Stimulated activated CD8-positive, alpha-beta memory T cell treated with anti-CD3 and anti-CD28 coated beads, Interleukin-12 subunit alpha, Interleukin-12 subunit beta, amount 100 ng/mL, for 24 hours (primary cell): ENCODE measurements around the gene SYNGR3.
"Not testable (repeated sequence)": the region's sequence is repeated elsewhere in the genome, so short reads cannot be mapped to it uniquely, and the experiment has no call there.

ENCODE experiments used
- DNase-seq: peaks from one replicate; pipeline ENCODE4 v3.0.0-alpha.2; 2020; ENCODE audit errors: extremely low read depth

Gene SYNGR3

GRCh38 chr16:2008009-2008526 lies 18.3 kb downstream of the SYNGR3 start:
- no peak for DNase-seq

DNA sequence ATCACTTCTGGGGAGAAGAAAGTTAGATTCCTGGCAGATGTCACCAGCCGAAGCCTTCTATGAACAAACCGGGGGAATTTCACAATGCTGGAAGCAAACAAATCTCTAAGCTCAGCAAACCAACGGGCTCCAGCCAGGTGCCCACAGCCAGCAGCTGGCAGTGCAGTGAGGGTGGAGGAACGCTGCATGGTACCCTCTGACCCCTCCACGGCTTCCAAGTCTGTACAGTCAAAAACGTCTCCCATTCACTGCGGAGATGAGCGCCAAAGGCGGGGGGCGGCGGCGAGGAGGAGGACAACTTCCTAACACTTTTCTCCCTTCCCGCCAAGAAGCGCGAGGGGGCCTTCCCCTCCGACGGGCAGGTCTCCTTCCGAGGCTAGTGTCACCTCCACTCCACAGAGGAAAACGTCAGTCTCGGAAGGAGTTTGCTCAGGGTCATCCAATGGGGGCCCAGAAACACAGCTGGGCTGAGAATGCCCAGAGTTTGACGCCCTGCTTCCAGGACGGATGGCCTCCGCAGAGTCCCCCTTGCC lies 18.9 kb downstream of the SYNGR3 start:
- no peak for DNase-seq

DNA sequence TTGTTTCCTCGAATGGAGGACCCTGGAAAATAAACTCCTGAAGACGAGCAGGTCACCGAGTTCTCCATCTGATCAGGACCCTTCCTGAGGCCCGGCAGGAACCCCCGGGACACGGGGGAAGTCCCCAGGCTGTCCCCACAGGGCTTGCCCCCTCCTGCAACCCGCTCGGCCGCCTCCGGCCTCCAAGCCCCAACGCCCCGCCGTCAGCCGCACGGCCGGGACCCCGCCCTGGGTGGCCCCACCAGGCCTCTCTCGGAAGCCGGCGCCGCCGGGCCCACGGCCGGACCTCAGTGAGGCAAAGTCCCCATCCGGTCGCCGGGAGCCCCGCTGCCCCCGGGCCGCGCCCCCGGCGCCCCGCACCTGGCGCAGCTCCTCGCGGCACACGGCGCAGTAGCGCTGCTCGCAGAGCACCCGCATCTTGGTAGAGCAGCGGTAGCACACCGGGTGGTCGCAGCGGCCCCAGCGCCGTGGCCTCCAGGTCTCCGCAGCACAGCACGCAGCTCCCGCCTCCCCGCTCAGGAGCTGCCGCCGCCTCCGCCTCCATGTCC lies 19.5 kb downstream of the SYNGR3 start:
- DNase-seq: no peak

DNA sequence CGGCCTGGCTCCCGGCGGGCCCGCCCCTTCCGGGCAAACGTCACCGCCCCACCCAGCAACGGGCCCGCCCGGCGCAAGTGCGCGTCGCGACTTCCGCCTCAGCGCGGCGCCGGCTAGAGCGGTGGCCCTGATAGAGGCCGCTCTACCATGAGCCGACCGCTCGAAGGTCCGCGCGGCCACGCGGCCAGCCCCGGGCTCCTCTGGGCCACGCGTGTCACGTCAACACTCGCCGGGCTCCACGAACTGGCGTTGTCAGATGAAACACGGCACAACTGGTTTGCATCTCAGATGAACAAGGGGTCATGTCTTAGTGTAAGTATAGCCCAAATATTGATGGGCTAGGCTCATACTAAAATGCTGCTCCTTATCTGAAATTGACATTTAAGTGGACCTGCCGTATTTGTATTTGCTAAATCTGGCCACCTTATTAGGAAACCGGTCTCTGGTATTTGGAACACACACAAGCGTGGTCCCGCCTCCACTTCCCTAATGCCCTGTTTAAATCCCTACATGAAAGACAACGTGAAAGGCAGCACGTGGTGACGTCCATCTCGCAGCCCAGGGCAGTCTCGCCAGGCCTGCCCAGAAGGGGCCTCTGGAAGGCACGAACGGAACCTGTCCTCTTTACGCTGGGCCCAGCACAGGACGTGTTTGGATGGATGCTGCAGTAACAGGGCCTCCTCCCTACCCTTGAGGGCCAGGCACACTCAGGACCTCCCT lies 20.2 kb downstream of the SYNGR3 start, which contains the start of gene ZNF598:
Gene ZNF598 (minus strand): TSS at position 31 of the 720 bp plus-strand sequence.
- DNase-seq: peak; percentile 60

GRCh38 chr16:2011726-2012125 lies 22.0 kb downstream of the SYNGR3 start:
- DNase-seq: not testable (repeated sequence)

- DNase-seq: no peak
Observed at GRCh38 chr16:2013527-2013926, 23.8 kb downstream of the SYNGR3 start.

DNA sequence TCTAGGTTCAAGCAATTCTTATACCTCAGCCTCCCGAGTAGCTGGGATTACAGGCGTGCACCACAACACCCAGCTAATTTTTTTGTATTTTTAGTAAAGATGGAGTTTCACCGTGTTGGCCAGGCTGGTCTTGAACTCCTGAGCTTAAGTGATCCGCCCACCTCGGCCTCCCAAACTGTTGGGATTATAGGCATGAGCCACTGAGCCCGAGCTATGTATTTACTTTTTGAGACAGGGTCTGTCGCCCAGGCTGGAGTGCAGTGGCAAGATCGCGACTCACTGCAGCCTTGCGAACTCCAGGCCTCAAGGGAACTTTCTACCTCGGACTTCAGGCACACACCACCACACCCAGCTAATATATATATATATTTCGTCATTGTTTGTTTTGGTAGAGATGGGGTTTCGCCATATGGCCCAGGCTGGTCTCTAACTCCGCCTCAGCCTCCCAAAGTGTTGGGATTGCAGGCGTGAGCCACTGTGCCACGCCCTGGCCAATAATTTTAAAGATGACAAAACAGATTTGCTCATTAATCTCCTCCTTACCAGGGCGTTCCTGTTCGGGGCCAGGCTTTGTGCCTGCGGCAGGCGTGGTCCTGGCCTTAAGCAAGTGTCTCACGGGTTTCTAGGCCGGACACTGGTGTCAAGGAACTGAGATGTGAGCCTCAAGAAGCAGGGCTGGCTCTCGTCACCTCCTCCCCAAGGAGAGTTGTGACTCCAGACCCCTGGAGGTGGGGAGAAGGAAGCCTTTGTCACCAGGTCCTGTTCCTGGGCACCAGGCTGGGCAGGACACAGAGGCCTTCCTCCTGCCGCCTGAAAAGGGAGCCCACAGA lies 25.6 kb downstream of the SYNGR3 start:
- no peak for DNase-seq

DNA sequence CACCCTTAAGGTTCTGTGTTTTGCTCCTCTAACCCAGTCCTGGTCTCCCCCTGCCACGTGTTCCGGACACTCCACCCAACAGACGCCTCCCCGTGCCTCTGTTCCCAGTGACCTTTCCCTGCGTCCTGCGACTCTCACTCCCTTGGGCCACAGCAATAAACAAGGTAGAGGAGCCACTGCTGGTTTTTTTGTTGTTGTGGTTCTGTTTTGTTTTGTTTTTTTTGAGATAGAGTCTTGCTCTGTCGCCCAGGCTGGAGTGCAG lies 26.1 kb downstream of the SYNGR3 start:
- DNase-seq: no peak

DNA sequence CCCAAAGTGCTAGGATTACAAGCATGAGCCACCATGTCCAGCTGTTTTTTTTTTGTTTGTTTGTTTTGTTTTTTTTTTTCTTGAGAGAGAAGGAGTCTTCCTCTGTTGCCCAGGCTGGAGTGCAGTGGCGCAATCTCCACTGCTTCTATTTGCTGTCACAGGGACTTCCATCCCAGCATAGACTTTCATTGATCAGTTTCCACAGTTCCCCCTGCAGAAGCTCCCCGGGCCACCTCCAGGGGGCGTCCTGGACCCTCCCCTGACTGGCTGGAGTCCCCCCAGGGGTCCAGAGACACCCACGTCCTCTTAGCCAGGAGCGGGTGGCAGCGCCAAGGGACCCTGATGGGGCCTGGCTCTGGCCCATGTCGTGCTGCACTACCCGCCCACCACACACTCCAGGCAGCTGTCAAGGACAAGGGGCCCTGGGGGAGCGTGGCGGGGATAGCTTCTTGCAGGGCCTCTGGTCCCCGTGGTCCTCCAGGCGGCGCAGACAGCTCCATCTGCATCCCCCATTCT lies 26.7 kb downstream of the SYNGR3 start:
- DNase-seq: no peak

DNA sequence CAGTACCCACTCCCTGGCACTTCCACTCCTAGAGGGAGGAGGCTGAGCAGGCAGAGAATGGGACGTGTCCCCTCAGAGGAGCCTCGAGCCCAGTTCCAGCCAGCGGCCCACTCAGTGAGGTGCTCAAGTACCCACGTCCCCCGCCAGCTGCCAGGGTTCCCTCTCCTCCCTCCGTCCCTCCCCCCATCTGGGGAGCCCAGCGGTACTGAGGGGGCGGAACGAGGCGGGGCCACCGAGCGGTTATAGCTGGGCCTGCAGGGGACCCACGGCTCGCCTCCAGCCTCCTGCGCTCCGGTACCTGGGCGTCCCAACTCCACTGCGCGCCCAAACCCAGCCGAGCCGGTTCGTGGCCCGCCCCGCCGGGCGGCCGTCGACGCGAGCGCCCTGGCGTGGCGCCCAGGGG lies 29.7 kb downstream of the SYNGR3 start, which contains the start of gene NPW:
Gene NPW (plus strand): TSS at position 268 of the 403 bp plus-strand sequence.
- DNase-seq: no peak

DNA sequence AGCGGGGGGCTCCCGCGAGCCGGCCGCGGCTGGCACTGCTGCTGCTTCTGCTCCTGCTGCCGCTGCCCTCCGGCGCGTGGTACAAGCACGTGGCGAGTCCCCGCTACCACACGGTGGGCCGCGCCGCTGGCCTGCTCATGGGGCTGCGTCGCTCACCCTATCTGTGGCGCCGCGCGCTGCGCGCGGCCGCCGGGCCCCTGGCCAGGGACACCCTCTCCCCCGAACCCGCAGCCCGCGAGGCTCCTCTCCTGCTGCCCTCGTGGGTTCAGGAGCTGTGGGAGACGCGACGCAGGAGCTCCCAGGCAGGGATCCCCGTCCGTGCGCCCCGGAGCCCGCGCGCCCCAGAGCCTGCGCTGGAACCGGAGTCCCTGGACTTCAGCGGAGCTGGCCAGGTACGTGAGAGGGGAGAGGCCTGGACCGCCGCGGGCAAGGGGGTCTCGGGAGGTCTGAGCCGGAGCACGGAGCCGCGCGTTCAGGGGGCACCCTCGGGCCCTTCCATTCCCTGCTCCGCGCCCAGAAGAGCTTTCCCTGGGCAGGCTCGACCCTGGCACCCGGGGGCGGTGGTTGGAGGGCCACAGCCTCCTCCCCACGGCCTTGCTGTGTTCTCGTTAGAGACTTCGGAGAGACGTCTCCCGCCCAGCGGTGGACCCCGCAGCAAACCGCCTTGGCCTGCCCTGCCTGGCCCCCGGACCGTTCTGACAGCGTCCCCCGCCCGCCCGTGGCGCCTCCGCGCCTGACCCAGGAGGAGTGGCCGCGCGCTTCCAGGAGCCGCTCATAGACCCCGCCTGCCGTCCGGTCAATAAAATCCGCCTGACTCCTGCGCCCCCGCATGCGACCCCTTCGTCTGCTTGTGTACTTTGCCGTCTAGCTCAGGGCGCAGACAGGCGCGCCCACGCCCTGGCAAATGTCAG lies 30.4 kb downstream of the SYNGR3 start:
- DNase-seq: no peak

DNA sequence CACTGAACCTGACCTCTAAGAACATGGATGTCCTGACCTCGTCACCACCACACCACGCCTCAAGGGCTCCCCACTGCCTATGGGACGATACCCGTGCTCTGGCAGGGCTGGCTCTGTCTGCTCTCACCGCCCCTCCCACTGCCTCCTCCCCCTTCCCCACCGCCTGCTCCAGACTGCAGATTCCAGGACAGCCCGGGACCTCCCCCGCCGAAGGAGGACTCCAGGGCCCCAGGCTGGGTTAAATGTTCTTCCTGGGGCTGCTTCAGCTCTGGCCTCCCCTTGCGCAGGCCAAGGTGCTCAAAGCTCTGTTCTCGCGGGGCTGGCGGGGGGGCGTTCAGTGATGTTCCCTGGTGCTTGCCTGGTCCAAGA lies 32.9 kb downstream of the SYNGR3 start:
- DNase-seq: no peak

- peak; percentile 79 for DNase-seq
Observed at GRCh38 chr16:2023092-2024031, 33.6 kb downstream of the SYNGR3 start.

DNA sequence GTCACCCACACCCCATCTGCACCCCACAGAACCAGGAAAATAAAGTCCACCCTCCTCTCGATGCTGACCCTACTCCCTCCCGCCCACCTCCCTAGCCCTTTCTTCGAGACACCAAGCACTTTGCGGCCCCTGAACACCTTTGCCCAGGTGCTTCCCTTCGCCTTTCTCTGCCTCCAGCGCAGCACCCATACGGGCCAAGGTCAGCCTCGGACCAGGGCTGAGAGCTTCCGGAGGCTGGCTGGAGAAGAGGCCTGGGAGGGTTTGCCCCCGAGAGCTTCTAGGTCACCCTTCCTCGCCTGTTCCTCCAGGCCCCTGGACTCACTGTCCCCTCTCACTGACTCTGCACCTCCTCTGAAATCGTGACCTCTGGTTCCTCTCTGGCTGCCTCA lies 34.3 kb downstream of the SYNGR3 start:
- no peak for DNase-seq

GRCh38 chr16:2025251-2025650 lies 35.5 kb downstream of the SYNGR3 start:
- DNase-seq: no peak

GRCh38 chr16:2025878-2026460 lies 36.2 kb downstream of the SYNGR3 start:
- no peak for DNase-seq

DNA sequence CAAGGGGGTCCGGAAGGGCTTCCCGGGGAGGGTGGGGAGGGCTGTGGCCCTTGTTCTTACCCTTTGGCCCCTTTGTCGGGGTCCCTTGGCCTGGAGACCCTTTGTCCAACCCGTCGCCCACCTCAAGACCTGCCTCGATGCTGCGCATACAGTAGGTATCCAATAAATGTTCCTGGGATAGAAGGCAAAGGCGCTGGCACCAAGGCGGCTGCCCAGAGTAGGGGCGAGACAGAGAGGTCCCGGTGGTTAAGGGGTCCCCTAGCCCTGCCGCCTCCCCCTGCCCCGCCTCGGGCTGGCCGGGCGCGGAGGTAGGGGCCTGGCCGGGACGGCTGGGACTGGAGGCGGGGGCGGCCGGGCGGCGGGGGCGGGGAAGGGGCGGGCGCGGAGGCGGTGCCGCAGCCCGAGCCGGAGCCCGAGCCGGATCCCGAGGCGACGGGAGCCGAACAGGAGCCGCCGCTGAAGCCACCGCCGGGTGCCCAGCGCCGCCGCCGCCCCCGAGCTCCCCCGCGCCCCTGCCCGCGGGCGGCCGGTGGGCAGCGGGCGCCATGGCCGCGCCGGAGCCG lies 36.8 kb downstream of the SYNGR3 start, which contains the start of gene NHERF2:
Gene NHERF2 (plus strand): TSS at position 442 of the 563 bp plus-strand sequence. CDS start 104 bp downstream, at position 546.
- no peak for DNase-seq

GRCh38 chr16:2027024-2028010 lies 37.5 kb downstream of the SYNGR3 start:
- DNase-seq: no peak
